Kidney capillary endothelial cell (primary cell): ENCODE measurements around the gene MOSMO.
"Not testable (repeated sequence)": the region's sequence is repeated elsewhere in the genome, so short reads cannot be mapped to it uniquely, and the experiment has no call there.

ENCODE experiments used
- DNase-seq: peaks from one replicate; pipeline ENCODE4 v3.0.0-alpha.2; 2018; ENCODE audit warnings: low spot score

Gene MOSMO

GRCh38 chr16:22003195-22003594, 4.7 kb upstream of the MOSMO start:
- no peak for DNase-seq

- DNase-seq, result no peak
Measured at GRCh38 chr16:22004341-22004740, 3.6 kb upstream of the MOSMO start.

- DNase-seq, result no peak
Measured at GRCh38 chr16:22005746-22006145, 2.2 kb upstream of the MOSMO start.

GRCh38 chr16:22006636-22007035, 1.3 kb upstream of the MOSMO start:
- DNase-seq, result no peak

- no peak for DNase-seq
Measured at GRCh38 chr16:22007159-22007508, 777 bp upstream of the MOSMO start.

- no peak for DNase-seq
Measured at GRCh38 chr16:22008215-22009059, 526 bp downstream of the MOSMO start.

GRCh38 chr16:22010902-22011301, 3.0 kb downstream of the MOSMO start:
- no peak for DNase-seq

- DNase-seq, result no peak
Measured at GRCh38 chr16:22012241-22012640, 4.3 kb downstream of the MOSMO start.

- DNase-seq, result no peak
Measured at GRCh38 chr16:22013486-22013885, 5.6 kb downstream of the MOSMO start.

- DNase-seq, result no peak
Measured at GRCh38 chr16:22014271-22014873, 6.5 kb downstream of the MOSMO start.

- DNase-seq, result no peak
Measured at GRCh38 chr16:22016927-22017326, 9.0 kb downstream of the MOSMO start.

GRCh38 chr16:22018559-22018958, 10.6 kb downstream of the MOSMO start:
- no peak for DNase-seq

- DNase-seq, result no peak
Measured at GRCh38 chr16:22022151-22022550, 14.2 kb downstream of the MOSMO start.

GRCh38 chr16:22023505-22023904, 15.6 kb downstream of the MOSMO start:
- DNase-seq, result no peak

GRCh38 chr16:22024785-22025184, 16.9 kb downstream of the MOSMO start:
- not testable (repeated sequence) for DNase-seq

GRCh38 chr16:22027633-22028032, 19.7 kb downstream of the MOSMO start:
- DNase-seq, result no peak

GRCh38 chr16:22029632-22030031, 21.7 kb downstream of the MOSMO start:
- DNase-seq, result no peak

- no peak for DNase-seq
Measured at GRCh38 chr16:22030087-22030812, 22.3 kb downstream of the MOSMO start.

- DNase-seq, result no peak
Measured at GRCh38 chr16:22031483-22032083, 23.7 kb downstream of the MOSMO start.

- DNase-seq, result no peak
Measured at GRCh38 chr16:22034503-22034902, 26.6 kb downstream of the MOSMO start.

GRCh38 chr16:22035153-22035552, 27.2 kb downstream of the MOSMO start:
- DNase-seq, result no peak

GRCh38 chr16:22043882-22044281, 36.0 kb downstream of the MOSMO start:
- DNase-seq, result not testable (repeated sequence)

- peak; percentile 54 for DNase-seq
Measured at GRCh38 chr16:22045888-22046287, 38.0 kb downstream of the MOSMO start.
